CD14-positive monocyte (primary cell): ENCODE data around the gene TNS2. TPM values are rescaled to one million over a fixed set of nuclear protein-coding genes. Genes with fewer than 3 reads are reported as not detected.
"Not testable (repeated sequence)": the region's sequence is repeated elsewhere in the genome, so short reads cannot be mapped to it uniquely, and the experiment has no call there.

Experiments
- DNase-seq, 3 donors: peaks; one replicate each; pipeline ENCODE4 v3.0.0-alpha.2; 2011 to 2022
- H2AFZ ChIP-seq: 2 replicates; pipeline ENCODE4 v1.6.0; 2012; ENCODE audit warnings: mild to moderate bottlenecking, low read depth, low read length, inconsistent platforms; ENCODE audit not compliant: insufficient read depth, poor library complexity, severe bottlenecking
- H3K27ac ChIP-seq, 2 donors: 1 replicate in 1 of 2; 2 replicates in 1 of 2; pipeline ENCODE4 v1.5.1; 2012 to 2013; ENCODE audit warnings: low read length in 2 of 2, control low read depth in 1 of 2, inconsistent platforms in 1 of 2, low read depth in 1 of 2, mild to moderate bottlenecking in 1 of 2
- H3K27me3 ChIP-seq, 2 donors: one replicate each; pipeline versions ENCODE4 v1.6.0 to v1.6.1; 2011 to 2013; ENCODE audit warnings: low read length in 2 of 2; ENCODE audit not compliant: control insufficient read depth in 2 of 2, insufficient read depth in 2 of 2
- H3K36me3 ChIP-seq, 2 donors: replicated peaks in 1 of 2; 1 replicate in 1 of 2; 2 replicates in 1 of 2; pipeline versions ENCODE4 v1.5.1 to v1.6.1; 2012 to 2013; ENCODE audit warnings: low read length in 2 of 2, control low read depth in 1 of 2, inconsistent platforms in 1 of 2, mild to moderate bottlenecking in 1 of 2; ENCODE audit not compliant: insufficient read depth in 2 of 2, control insufficient read depth in 1 of 2
- H3K4me1 ChIP-seq, 2 donors: 1 replicate in 1 of 2; 2 replicates in 1 of 2; pipeline versions ENCODE4 v1.5.1 to v1.6.1; 2012 to 2013; ENCODE audit warnings: low read length in 2 of 2, control low read depth in 1 of 2, inconsistent platforms in 1 of 2, mild to moderate bottlenecking in 1 of 2, moderate library complexity in 1 of 2; ENCODE audit not compliant: insufficient read depth in 2 of 2, control insufficient read depth in 1 of 2
- H3K4me2 ChIP-seq: replicated peaks from 2 replicates; pipeline ENCODE3; 2012; ENCODE audit warnings: low read length, moderate library complexity, mild to moderate bottlenecking; ENCODE audit not compliant: poor library complexity, severe bottlenecking; ENCODE audit errors: extremely low read depth
- H3K4me3 ChIP-seq, 3 experiments: fragments of 200-600 bp in 1 of 3; sonication (generic) in 1 of 3; replicated peaks in 1 of 3; 1 replicate in 2 of 3; 2 replicates in 1 of 3; pipeline ENCODE4 v1.5.1; 2011 to 2013; ENCODE audit warnings: low read length in 3 of 3, mild to moderate bottlenecking in 3 of 3, control low read depth in 2 of 3, low read depth in 2 of 3, inconsistent platforms in 1 of 3, moderate library complexity in 1 of 3
- H3K79me2 ChIP-seq: 2 replicates; pipeline ENCODE4 v1.6.0; 2012; ENCODE audit warnings: mild to moderate bottlenecking, control low read depth, inconsistent platforms, low read length, moderate library complexity; ENCODE audit not compliant: insufficient read depth
- H3K9ac ChIP-seq: 2 replicates; pipeline ENCODE4 v1.6.0; 2017; ENCODE audit warnings: low read length, mild to moderate bottlenecking; ENCODE audit not compliant: insufficient read depth, poor library complexity, severe bottlenecking
- H3K9me3 ChIP-seq, 2 donors: replicated peaks in 1 of 2; 1 replicate in 1 of 2; 2 replicates in 1 of 2; pipeline versions ENCODE4 v1.5.1 to v1.6.1; 2012 to 2013; ENCODE audit warnings: low read length in 2 of 2, control low read depth in 1 of 2; ENCODE audit not compliant: control insufficient read depth in 1 of 2, insufficient read depth in 1 of 2
- H4K20me1 ChIP-seq: 2 replicates; pipeline ENCODE4 v1.6.0; 2012; ENCODE audit warnings: mild to moderate bottlenecking, low read length, control low read depth, moderate library complexity; ENCODE audit not compliant: insufficient read depth
- H3K27ac Mint-ChIP-seq, 7 donors: one replicate each; pipeline ENCODE4 v1.8.0; 2020; ENCODE audit warnings: mild to moderate bottlenecking in 7 of 7, mixed read lengths in 7 of 7, moderate library complexity in 6 of 7, inconsistent platforms in 2 of 7
- H3K27me3 Mint-ChIP-seq, 3 donors: one replicate each; pipeline ENCODE4 v1.8.0; 2021 to 2022; ENCODE audit warnings: low read depth in 3 of 3, mild to moderate bottlenecking in 3 of 3, mixed read lengths in 3 of 3, moderate library complexity in 3 of 3, inconsistent platforms in 1 of 3
- H3K36me3 Mint-ChIP-seq, 2 donors: one replicate each; pipeline ENCODE4 v1.8.0; 2020; ENCODE audit warnings: mixed read lengths in 2 of 2, inconsistent platforms in 1 of 2, mild to moderate bottlenecking in 1 of 2
- H3K4me1 Mint-ChIP-seq: one replicate; pipeline ENCODE4 v1.8.0; 2020; ENCODE audit warnings: mild to moderate bottlenecking, mixed read lengths
- H3K4me3 Mint-ChIP-seq, 2 donors: one replicate each; pipeline ENCODE4 v1.8.0; 2020; ENCODE audit warnings: mild to moderate bottlenecking in 2 of 2, mixed read lengths in 2 of 2, moderate library complexity in 1 of 2
- H3K9me3 Mint-ChIP-seq, 7 donors: one replicate each; pipeline ENCODE4 v1.8.0; 2020 to 2022; ENCODE audit warnings: mixed read lengths in 7 of 7, mild to moderate bottlenecking in 6 of 7, moderate library complexity in 6 of 7, inconsistent platforms in 2 of 7
- CTCF ChIP-seq: fragments of 200-600 bp; IDR thresholded peaks from one replicate; pipeline ENCODE4 v1.8.0; 2022; ENCODE audit warnings: antibody characterized with exemption, mild to moderate bottlenecking
- WGBS: methylation state at CpG from one replicate; pipeline ENCODE4 v1.1.5; 2013; ENCODE audit warnings: missing lambda C conversion rate; ENCODE audit not compliant: insufficient coverage; 5-methylcytosine and 5-hydroxymethylcytosine counted together
- intact Hi-C, 2 donors: fragments of 100-400 bp; cut with micrococcal nuclease; formaldehyde crosslinking; loops; one replicate each; pipeline versions ENCODE4 v1.15.0 to v1.15.1; 2023
- polyA plus RNA-seq, 3 donors: library from polyadenylated mRNA; depleted of rRNA in 1 of 3; unstranded in 2 of 3; stranded (reverse) in 1 of 3; fragments of 300-500 nt in 2 of 3; fragments of >200 nt in 1 of 3; fragmentation: Illumina TruSeq in 2 of 3; gene quantifications; 1 replicate in 2 of 3; 2 replicates in 1 of 3; pipeline ENCODE4 v1.2.3, GENCODE V29; 2012 to 2021

Gene TNS2
- polyA plus RNA-seq, 3 donors: 0.05 to 0.43 (median 0.36) TPM

- Mint-ChIP-seq H3K4me1 (peaks cover 14% of the 10 kb centered on the region), H3K4me3 (no peak overlapping the region), H3K27me3 (no peaks in the 10 kb centered on the region), H3K27ac (no peak overlapping the region), H3K36me3 (peaks cover 65 to 93% of the 10 kb centered on the region in 2 donors), H3K9me3 (no peaks in the 10 kb centered on the region)
- intact Hi-C loops: no loop called here
- H3K9me3 ChIP-seq: no peaks in the 10 kb centered on the region
- H2AFZ ChIP-seq: no peak overlapping the region
- no peaks in the 10 kb centered on the region for H3K79me2 ChIP-seq
- H3K9ac ChIP-seq: no peak overlapping the region
- H3K4me1 ChIP-seq: peaks cover 12 to 15% of the 10 kb centered on the region in 2 donors
- no peaks in the 10 kb centered on the region for H3K27me3 ChIP-seq
- no peak overlapping the region for H3K4me3 ChIP-seq
- no peak for DNase-seq
- H3K27ac ChIP-seq: no peak overlapping the region
- H3K36me3 ChIP-seq: peaks cover 85 to 86% of the 10 kb centered on the region in 2 donors
- no peak overlapping the region for H3K4me2 ChIP-seq
- peaks cover 31% of the 10 kb centered on the region for H4K20me1 ChIP-seq
- WGBS: no CpG with 5 or more reads among the region's 3 CpGs
- no peak for TF ChIP-seq CTCF
Measured at GRCh38 chr12:53031616-53032015, 18.2 kb upstream of the TNS2 start.

GRCh38 chr12:53033832-53034231 is 16.0 kb upstream of the TNS2 start:
- intact Hi-C loops, H3K4me3 ChIP-seq, H3K27me3 Mint-ChIP-seq, DNase-seq, H3K4me2 ChIP-seq, H3K9ac ChIP-seq, H2AFZ ChIP-seq, H3K9me3 ChIP-seq, H3K9me3 Mint-ChIP-seq, H3K27me3 ChIP-seq, H3K79me2 ChIP-seq: not testable (repeated sequence)
- Histone ChIP-seq H3K27ac (peak overlapping the region in 1 of 2 donors; percentile 62), H4K20me1 (peaks cover 30% of the 10 kb centered on the region), H3K4me1 (peaks cover 13 to 15% of the 10 kb centered on the region in 2 donors), H3K36me3 (peaks cover 83 to 88% of the 10 kb centered on the region in 2 donors)
- peaks cover 16% of the 10 kb centered on the region for H3K4me1 Mint-ChIP-seq
- 26% methylated on average over 7 of the region's 10 CpGs for WGBS
- peaks cover 69 to 93% of the 10 kb centered on the region in 2 donors for H3K36me3 Mint-ChIP-seq
- peak overlapping the region in 6 of 7 donors; percentile 65 to 89 (median 82) for H3K27ac Mint-ChIP-seq
- H3K4me3 Mint-ChIP-seq: peak overlapping the region in 1 of 2 donors; percentile 40
